OCI-LY1 (cell line): ENCODE measurements around the gene CCDC85C.

Experiments used
- EZH2 ChIP-seq: fragments of 200-600 bp; sonication (generic), shearing (Covaris generic); IDR thresholded peaks from 2 replicates; pipeline ENCODE4 v1.8.0; 2017; ENCODE audit warnings: borderline replicate concordance, mixed run types, mild to moderate bottlenecking, antibody characterized with exemption, low read length, moderate library complexity, mixed read lengths
- TF ChIP-seq, protein P1 (sequence below): fragments of 200-600 bp; sonication (generic), shearing (Covaris generic); IDR thresholded peaks from 2 replicates; pipeline ENCODE4 v1.5.1; 2017; ENCODE audit warnings: mild to moderate bottlenecking, antibody characterized with exemption, low read length, moderate library complexity, mixed read lengths

- TF ChIP-seq, protein P1, sequence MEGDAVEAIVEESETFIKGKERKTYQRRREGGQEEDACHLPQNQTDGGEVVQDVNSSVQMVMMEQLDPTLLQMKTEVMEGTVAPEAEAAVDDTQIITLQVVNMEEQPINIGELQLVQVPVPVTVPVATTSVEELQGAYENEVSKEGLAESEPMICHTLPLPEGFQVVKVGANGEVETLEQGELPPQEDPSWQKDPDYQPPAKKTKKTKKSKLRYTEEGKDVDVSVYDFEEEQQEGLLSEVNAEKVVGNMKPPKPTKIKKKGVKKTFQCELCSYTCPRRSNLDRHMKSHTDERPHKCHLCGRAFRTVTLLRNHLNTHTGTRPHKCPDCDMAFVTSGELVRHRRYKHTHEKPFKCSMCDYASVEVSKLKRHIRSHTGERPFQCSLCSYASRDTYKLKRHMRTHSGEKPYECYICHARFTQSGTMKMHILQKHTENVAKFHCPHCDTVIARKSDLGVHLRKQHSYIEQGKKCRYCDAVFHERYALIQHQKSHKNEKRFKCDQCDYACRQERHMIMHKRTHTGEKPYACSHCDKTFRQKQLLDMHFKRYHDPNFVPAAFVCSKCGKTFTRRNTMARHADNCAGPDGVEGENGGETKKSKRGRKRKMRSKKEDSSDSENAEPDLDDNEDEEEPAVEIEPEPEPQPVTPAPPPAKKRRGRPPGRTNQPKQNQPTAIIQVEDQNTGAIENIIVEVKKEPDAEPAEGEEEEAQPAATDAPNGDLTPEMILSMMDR: no peak
- TF ChIP-seq EZH2: no peak
Observed at GRCh38 chr14:99571303-99571986, 32.6 kb downstream of the CCDC85C start.
